SK-N-SH (cell line): ENCODE results near the gene FAM118A. TPM values are rescaled to one million over a fixed set of nuclear protein-coding genes. Genes with fewer than 3 reads are reported as not detected.

ENCODE experiments used
- CTCF ChIA-PET: fragments of 300-600, 350-600 bp; formaldehyde crosslinking; extraction: SDS; loops from one replicate; lab custom pipeline; 2021; lab: Yijun Ruan, JAX
- POLR2A ChIA-PET: fragments of 350-600 bp; sonication (Branson Sonifier 250); formaldehyde crosslinking; extraction: SDS; loops from one replicate; lab custom pipeline; 2020; ENCODE audit warnings: antibody characterized with exemption, inconsistent platforms; lab: Yijun Ruan, JAX
- DNase-seq: peaks from one replicate; pipeline ENCODE4 v3.0.0; 2012
- H2AFZ ChIP-seq: fragments of 200-600 bp; sonication (generic); 2 replicates; pipeline ENCODE4 v1.8.1; 2016; ENCODE audit warnings: antibody characterized with exemption, mild to moderate bottlenecking, low read depth
- H3F3A ChIP-seq: fragments of 200-600 bp; sonication (generic); replicated peaks from 2 replicates; pipeline ENCODE3; 2016; ENCODE audit warnings: antibody characterized with exemption, mild to moderate bottlenecking; ENCODE audit not compliant: insufficient read depth
- H3K27ac ChIP-seq, 2 experiments: fragments of 200-500 bp in 1 of 2; fragments of 200-600 bp in 1 of 2; sonication (Bioruptor generic) in 1 of 2; sonication (generic), shearing (Covaris generic) in 1 of 2; 2 replicates each; pipeline versions ENCODE4 v1.5.1 to v1.6.1; 2014 to 2016; ENCODE audit warnings: low read depth in 2 of 2, inconsistent platforms in 1 of 2, low read length in 1 of 2, mild to moderate bottlenecking in 1 of 2, mixed read lengths in 1 of 2
- H3K27me3 ChIP-seq: fragments of 200-600 bp; sonication (generic), shearing (Covaris generic); 2 replicates; pipeline ENCODE4 v1.6.1; 2016; ENCODE audit warnings: mixed run types; ENCODE audit not compliant: insufficient read depth
- H3K36me3 ChIP-seq, 2 experiments: fragments of 200-500 bp in 1 of 2; fragments of 200-600 bp in 1 of 2; sonication (Bioruptor generic) in 1 of 2; sonication (generic) in 1 of 2; replicated peaks in 1 of 2; 2 replicates each; pipeline versions ENCODE3 to v1.5.1; 2014 to 2016; ENCODE audit warnings: low read length in 1 of 2, mild to moderate bottlenecking in 1 of 2; ENCODE audit not compliant: insufficient read depth in 2 of 2, control insufficient read depth in 1 of 2
- H3K4me1 ChIP-seq, 2 experiments: fragments of 200-500 bp in 1 of 2; fragments of 200-600 bp in 1 of 2; sonication (Bioruptor generic) in 1 of 2; sonication (generic), shearing (Covaris generic) in 1 of 2; 2 replicates each; pipeline versions ENCODE4 v1.5.1 to v1.6.1; 2014 to 2016; ENCODE audit warnings: low read depth in 1 of 2, low read length in 1 of 2, mixed run types in 1 of 2; ENCODE audit not compliant: insufficient read depth in 2 of 2, control insufficient read depth in 1 of 2
- H3K4me2 ChIP-seq: fragments of 200-600 bp; sonication (generic), shearing (Covaris generic); 2 replicates; pipeline ENCODE4 v1.6.1; 2017; ENCODE audit warnings: mixed run types
- H3K4me3 ChIP-seq, 2 experiments: fragments of 200-500 bp in 1 of 2; fragments of 200-600 bp in 1 of 2; sonication (Bioruptor generic) in 1 of 2; sonication (generic), shearing (Covaris generic) in 1 of 2; 2 replicates each; pipeline versions ENCODE4 v1.5.1 to v1.8.1; 2014 to 2016; ENCODE audit warnings: low read depth in 2 of 2, inconsistent platforms in 1 of 2, low read length in 1 of 2, mild to moderate bottlenecking in 1 of 2, mixed read lengths in 1 of 2, moderate library complexity in 1 of 2
- H3K79me2 ChIP-seq: fragments of 200-600 bp; sonication (generic); 2 replicates; pipeline ENCODE4 v1.8.1; 2017; ENCODE audit warnings: mild to moderate bottlenecking; ENCODE audit not compliant: insufficient read depth
- H3K9ac ChIP-seq: fragments of 200-600 bp; sonication (generic); 2 replicates; pipeline ENCODE4 v1.6.1; 2017; ENCODE audit warnings: mixed run types
- H3K9me2 ChIP-seq: fragments of 200-600 bp; sonication (generic); 2 replicates; pipeline ENCODE4 v1.6.1; 2017; ENCODE audit warnings: mixed run types
- H3K9me3 ChIP-seq: fragments of 200-600 bp; sonication (generic); 2 replicates; pipeline ENCODE4 v1.6.1; 2017; ENCODE audit warnings: mixed run types, mild to moderate bottlenecking, moderate library complexity
- H4K20me1 ChIP-seq: fragments of 200-600 bp; sonication (generic); 2 replicates; pipeline ENCODE4 v1.6.1; 2017; ENCODE audit warnings: mild to moderate bottlenecking, mixed run types; ENCODE audit not compliant: insufficient read depth
- CTCF ChIP-seq: fragments of 200-600 bp; sonication (generic); IDR thresholded peaks from 2 replicates; pipeline ENCODE4 v1.6.1; 2017; ENCODE audit warnings: antibody characterized with exemption, mild to moderate bottlenecking, moderate library complexity
- EP300 ChIP-seq, 2 experiments: IDR thresholded peaks; 2 replicates each; pipeline versions ENCODE4 v1.4.0 to v1.6.1; 2012; ENCODE audit warnings: borderline replicate concordance in 1 of 2, low read depth in 1 of 2, low read length in 1 of 2
- EZH2phosphoT487 ChIP-seq: fragments of 200-600 bp; sonication (generic); IDR thresholded peaks from 2 replicates; pipeline ENCODE4 v1.6.1; 2017; ENCODE audit warnings: low read depth, mixed run types, mild to moderate bottlenecking, antibody characterized with exemption, moderate library complexity, borderline replicate concordance
- FOSL2 ChIP-seq: IDR thresholded peaks from 2 replicates; pipeline ENCODE4 v1.4.0; 2012; ENCODE audit warnings: low read depth, mild to moderate bottlenecking, moderate library complexity, borderline replicate concordance
- FOXJ3 ChIP-seq: sonication (generic); formaldehyde crosslinking; IDR thresholded peaks from 2 replicates; pipeline ENCODE4 v1.5.1; 2020; ENCODE audit warnings: mild to moderate bottlenecking, missing genetic modification reagents
- FOXM1 ChIP-seq: IDR thresholded peaks from 2 replicates; pipeline ENCODE4 v1.4.0; 2012; ENCODE audit warnings: low read depth, mild to moderate bottlenecking
- GATA2 ChIP-seq: sonication (generic); formaldehyde crosslinking; IDR thresholded peaks from 2 replicates; pipeline ENCODE4 v1.5.0; 2020; ENCODE audit warnings: mild to moderate bottlenecking, missing genetic modification reagents
- IRF3 ChIP-seq: fragments of 150-350 bp; IDR thresholded peaks from 2 replicates; pipeline ENCODE4 v1.6.1; 2016; ENCODE audit warnings: mild to moderate bottlenecking, low read depth, low read length
- MAX ChIP-seq: IDR thresholded peaks from 2 replicates; pipeline ENCODE4 v1.4.0; 2012; ENCODE audit warnings: low read depth
- NFIC ChIP-seq: IDR thresholded peaks from 2 replicates; pipeline ENCODE4 v1.4.0; 2012; ENCODE audit warnings: borderline replicate concordance
- PBX3 ChIP-seq: IDR thresholded peaks from 2 replicates; pipeline ENCODE4; 2012
- RAD21 ChIP-seq: IDR thresholded peaks from 2 replicates; pipeline ENCODE4 v1.6.1; 2012; ENCODE audit warnings: mild to moderate bottlenecking, low read length
- REST ChIP-seq: IDR thresholded peaks from 2 replicates; pipeline ENCODE4 v1.6.1; 2012; ENCODE audit warnings: mild to moderate bottlenecking, low read depth, low read length, moderate library complexity
- SIN3A ChIP-seq: IDR thresholded peaks from 2 replicates; pipeline ENCODE4 v1.6.1; 2012; ENCODE audit warnings: low read depth, mild to moderate bottlenecking, low read length, moderate library complexity, borderline replicate concordance
- SMC3 ChIP-seq: IDR thresholded peaks from 2 replicates; pipeline ENCODE4 v1.6.1; 2012; ENCODE audit warnings: low read depth, low read length, improper control_type of control experiment
- TAF1 ChIP-seq: IDR thresholded peaks from 2 replicates; pipeline ENCODE4 v1.6.1; 2012; ENCODE audit warnings: low read depth, mild to moderate bottlenecking, low read length, moderate library complexity, borderline replicate concordance
- USF1 ChIP-seq: IDR thresholded peaks from 2 replicates; pipeline ENCODE4 v1.4.0; 2012; ENCODE audit warnings: low read depth, borderline replicate concordance
- YY1 ChIP-seq: IDR thresholded peaks from 2 replicates; pipeline ENCODE4 v1.4.0; 2012; ENCODE audit warnings: low read depth, mild to moderate bottlenecking
- ZBTB33 ChIP-seq: IDR thresholded peaks from 2 replicates; pipeline ENCODE4 v1.4.0; 2012; ENCODE audit warnings: low read depth, borderline replicate concordance
- WGBS: methylation state at CpG from one replicate; pipeline ENCODE4 v1.1.6; 2017; ENCODE audit warnings: low lambda C conversion rate; 5-methylcytosine and 5-hydroxymethylcytosine counted together
- polyA plus RNA-seq, 3 experiments: library from polyadenylated mRNA; depleted of rRNA; stranded (reverse); fragments of >200 nt; gene quantifications; 2 replicates each; pipeline ENCODE4 v1.2.3, GENCODE V29; 2012

The FAM118A gene
- polyA plus RNA-seq, 1 of the 3 experiments (the other 2 are of a cell fraction): 11.3 TPM

GRCh38 chr22:45314054-45314721 lies 4.5 kb downstream of the FAM118A start (continued):
- TF ChIP-seq CTCF (no peak), FOSL2 (no peak)

GRCh38 chr22:45314786-45315185 lies 5.1 kb downstream of the FAM118A start:
- no peaks in the 10 kb centered on the region for H3K9me3 ChIP-seq
- no peak overlapping the region for H3K4me3 ChIP-seq
- H3K9me2 ChIP-seq: no peaks in the 10 kb centered on the region
- H3K79me2 ChIP-seq: peaks cover 62% of the 10 kb centered on the region
- POLR2A ChIA-PET: interaction anchor here (0.8 kb wide), 1 partner anchor 10 kb away, joined by 3 read pairs; no protein-coding TSS in a partner anchor
- CTCF ChIA-PET: interaction anchor here (0.9 to 1.2 kb wide), 2 partner anchors 122 to 239 kb away, joined by 3 to 4 read pairs; no protein-coding TSS in a partner anchor
- H3K9ac ChIP-seq: no peak overlapping the region
- no peak for DNase-seq
- H3K4me2 ChIP-seq: no peak overlapping the region
- H2AFZ ChIP-seq: no peak overlapping the region
- H3F3A ChIP-seq: peaks cover 6% of the 10 kb centered on the region
- no peaks in the 10 kb centered on the region for H3K27me3 ChIP-seq
- H3K36me3 ChIP-seq: no peaks in the 10 kb centered on the region
- no peaks in the 10 kb centered on the region for H4K20me1 ChIP-seq
- peaks cover 16 to 68% of the 10 kb centered on the region in 2 experiments for H3K4me1 ChIP-seq
- 97% methylated on average over 6 of the region's 6 CpGs for WGBS
- peak overlapping the region in 1 of 2 experiments; percentile 94; a peak in 2 of 4 replicates for H3K27ac ChIP-seq
- TF ChIP-seq TAF1 (no peak), EP300 (IDR thresholded peaks at IDR 0.05; ENCODE audit: borderline replicate concordance in 1 of 2, low read depth in 1 of 2, low read length in 1 of 2) (no peak), MAX (no peak), PBX3 (no peak), IRF3 (no peak), FOXM1 (no peak), USF1 (no peak), YY1 (no peak), RAD21 (no peak), EZH2phosphoT487 (no peak), SIN3A (no peak), REST (no peak), GATA2 (CRISPR knock-in tag) (no peak), ZBTB33 (no peak), FOSL2 (no peak), SMC3 (no peak), NFIC (no peak), FOXJ3 (CRISPR knock-in tag) (no peak)
